NCI-H146 (cell line): ENCODE measurements around the gene MGAT1.
A peak's percentile ranks its signal among the peaks of the same experiment; 100 is the strongest.

ENCODE experiments used
- DNase-seq: peaks from one replicate; lab custom pipeline; 2025; lab: John Stamatoyannopoulos, UW

MGAT1 gene

DNA sequence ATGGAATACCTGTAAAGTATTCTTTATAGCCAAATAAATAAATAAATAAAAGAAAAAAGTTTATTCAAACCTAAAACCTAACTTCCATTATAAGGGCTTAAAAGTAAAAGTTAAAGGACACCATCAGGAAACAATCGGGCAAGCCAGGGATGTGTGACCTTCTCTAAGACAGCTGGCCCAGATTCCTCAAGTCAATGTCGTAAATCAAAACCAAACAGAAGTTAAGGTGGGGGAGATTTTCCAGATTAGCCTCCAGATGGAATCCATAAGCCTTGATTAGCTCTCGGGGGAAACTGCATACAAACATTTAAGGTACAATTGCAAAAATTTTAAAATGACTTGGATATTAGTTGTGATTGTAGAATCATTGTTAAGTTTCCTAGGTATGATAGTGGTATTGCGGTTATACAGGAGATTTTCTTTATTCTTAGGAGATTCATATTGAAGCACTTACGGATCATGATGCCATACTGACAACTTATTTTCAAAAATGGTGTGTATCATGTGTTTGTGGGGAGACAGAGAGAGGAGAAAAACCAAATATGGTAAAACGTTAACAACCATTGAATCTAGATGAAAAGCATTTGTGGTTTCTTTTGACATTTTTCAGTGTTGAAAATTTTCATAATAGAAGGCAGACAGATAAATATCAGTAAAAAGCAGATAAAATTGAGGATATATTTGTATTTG lies 21.5 kb upstream of the MGAT1 start:
- DNase-seq: no peak

DNA sequence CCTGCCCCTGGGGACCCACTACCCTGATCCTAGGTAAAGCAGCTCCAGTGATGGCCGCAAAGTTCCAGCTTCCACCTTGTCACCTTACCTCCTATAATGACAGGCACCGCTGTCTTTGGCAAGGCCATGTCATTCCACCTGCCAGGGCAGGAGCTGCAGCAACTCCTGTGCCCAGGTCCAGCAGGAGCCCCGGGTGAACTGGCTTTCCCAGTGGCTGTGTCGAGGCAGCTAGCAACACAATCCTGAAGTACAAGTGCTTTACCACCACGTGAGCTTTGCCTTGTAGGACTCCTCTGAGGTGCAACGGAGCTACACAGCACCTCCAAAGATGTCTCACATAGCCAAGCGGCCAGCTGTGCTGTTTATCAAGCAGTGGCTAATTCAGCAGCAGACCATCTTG lies 20.7 kb upstream of the MGAT1 start:
- DNase-seq: no peak

DNA sequence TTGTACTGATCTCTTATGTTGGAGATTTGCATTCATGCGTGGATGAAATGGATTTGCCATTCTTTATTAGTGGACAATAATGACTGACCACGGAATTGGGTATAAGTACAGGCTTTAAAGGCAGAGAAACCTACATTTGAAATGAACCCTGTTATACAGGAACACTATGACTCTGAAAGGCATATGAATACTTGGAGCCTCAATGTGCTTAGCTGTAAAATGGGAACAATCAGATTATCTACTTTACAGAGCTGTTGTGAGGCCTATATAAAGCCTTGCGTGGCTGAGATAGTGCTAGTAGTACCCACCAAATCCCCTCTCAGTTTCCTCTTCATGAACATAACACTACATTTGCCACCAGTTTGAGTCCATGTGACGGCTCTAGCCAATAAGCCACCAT lies 18.9 kb upstream of the MGAT1 start:
- no peak for DNase-seq

DNA sequence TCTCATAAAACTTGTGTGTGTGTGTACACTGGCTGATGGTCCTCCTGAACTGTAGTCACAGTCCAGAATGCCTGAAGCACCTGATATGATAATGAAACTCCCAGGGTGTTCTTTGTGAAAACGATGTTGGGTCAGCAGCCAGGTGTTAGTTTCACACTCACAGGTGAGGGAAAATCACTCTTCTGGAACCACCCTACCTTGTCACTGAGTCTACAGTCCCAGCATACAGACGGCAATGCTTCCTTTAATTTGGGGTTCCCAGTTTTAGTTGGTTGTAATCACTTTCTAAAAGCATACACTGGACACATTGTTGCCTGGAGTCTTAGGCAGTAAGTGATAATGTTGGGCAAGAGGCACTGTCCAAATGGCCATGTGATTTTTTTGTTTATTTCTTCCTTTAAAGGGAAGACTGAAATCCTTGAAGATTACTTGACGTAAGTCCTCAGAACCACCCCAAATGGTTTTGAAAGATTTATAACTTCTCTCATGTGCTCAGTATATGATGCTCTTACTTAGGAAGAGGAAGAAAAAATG lies 18.2 kb upstream of the MGAT1 start:
- peak; percentile 81 for DNase-seq

DNA sequence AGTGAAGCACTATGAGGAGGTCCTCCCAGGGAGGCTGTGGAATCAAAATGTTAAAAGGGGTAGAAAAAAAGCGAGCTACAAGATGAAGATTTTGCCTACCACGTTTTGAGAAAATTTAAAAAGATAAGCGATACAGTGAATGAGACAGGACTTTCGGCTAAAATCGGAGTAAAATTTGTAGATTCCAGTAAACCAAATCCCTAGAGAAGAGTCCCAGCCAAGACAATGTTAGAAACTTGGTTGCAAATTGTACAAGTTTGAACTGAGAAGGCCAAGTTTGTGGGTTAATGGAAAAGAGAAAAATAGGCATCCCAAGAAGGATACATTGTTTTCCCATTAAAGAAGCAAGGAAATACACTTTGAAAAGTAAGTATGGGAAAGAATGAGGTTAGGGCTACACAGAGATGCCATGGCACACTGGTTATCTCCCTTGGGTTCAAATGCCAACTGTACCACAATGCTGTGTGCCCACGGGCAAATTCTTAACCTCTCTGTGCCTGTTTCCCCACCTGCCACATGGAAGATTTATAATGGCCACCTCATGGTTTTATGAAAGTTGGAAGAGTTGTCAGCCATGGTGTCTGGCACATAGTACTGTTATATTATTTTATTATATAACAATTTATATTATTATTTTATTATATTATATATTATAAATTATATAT lies 16.2 kb upstream of the MGAT1 start:
- DNase-seq: no peak

DNA sequence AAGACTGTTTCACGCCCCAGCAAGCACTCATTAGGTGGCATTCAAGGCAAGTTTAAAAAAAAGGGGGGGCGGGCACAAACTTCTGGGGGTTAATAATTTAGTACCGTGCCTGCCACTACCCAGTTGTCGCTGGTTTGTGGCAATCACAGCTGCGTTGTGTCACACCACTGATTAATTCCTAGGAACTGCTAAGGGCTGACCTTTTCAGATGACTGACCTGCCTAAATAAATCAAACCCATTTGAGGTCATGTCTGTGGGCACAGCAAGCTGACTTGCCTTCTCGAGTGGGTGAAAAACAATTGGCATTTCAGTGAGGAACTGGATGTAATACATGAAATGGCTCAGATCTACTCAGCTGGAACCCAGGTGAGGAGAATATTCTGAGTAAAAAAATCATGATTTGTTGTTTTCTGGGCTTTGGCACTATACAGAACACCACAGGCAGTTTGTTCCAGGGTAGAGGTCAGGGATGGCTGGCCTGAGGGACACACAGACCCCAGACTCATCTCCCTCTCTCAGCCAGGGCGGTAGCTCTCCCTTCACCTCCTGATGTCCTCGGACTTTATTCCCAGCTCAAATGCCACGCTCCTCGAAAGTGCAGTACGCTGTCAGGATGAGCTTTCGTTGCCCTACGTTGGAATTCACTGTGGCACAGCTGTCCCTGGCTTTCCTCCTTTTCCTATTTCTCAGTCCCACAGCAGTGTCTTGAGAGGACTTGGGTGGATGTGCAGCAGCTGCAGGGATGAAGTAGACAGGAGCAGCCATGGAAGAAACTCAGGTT lies 15.5 kb upstream of the MGAT1 start:
- no peak for DNase-seq

DNA sequence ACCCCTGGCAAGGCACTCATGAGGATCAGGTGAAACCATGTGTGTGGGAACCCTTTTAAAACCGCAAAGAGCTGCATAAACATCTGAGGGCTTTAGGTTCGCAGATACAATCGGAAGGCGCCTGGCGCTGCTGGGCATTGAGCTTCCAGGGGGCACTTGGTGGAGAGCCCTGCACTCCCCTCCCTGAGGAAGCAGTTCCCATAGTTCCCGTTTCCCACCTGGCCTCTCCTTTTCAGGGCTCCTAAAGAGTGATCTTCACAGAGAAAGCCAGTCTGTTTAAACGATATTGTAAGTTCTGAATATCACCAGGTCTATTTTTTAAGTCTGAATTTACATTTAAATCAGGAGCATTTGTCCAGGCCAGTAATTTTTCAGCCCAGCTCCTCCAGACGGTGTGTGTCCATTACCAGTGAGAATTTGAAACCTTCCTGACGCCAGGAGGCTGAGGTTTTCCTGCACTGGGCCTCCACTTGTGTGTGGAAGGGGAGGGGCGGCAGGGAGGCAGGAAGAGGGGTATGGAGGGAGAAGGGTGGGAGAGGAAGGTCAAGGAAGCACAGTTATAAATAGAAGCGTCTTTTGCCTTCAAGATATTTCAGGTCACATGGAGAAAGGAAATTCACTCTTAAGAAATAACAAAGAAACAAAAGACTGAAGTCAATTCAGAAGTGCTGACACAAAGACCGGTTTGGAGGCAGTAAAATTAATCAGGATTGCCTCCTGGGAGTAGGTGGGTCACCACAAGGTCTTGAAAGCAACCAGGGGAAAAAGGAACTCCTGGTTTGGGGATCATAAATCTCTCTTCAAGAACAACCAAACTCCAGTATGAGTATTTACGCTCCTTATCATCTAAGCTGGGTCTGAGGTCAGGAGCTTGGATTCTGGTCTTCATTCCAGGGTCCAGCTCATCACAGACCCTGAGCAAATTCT lies 14.3 kb upstream of the MGAT1 start:
- no peak for DNase-seq

DNA sequence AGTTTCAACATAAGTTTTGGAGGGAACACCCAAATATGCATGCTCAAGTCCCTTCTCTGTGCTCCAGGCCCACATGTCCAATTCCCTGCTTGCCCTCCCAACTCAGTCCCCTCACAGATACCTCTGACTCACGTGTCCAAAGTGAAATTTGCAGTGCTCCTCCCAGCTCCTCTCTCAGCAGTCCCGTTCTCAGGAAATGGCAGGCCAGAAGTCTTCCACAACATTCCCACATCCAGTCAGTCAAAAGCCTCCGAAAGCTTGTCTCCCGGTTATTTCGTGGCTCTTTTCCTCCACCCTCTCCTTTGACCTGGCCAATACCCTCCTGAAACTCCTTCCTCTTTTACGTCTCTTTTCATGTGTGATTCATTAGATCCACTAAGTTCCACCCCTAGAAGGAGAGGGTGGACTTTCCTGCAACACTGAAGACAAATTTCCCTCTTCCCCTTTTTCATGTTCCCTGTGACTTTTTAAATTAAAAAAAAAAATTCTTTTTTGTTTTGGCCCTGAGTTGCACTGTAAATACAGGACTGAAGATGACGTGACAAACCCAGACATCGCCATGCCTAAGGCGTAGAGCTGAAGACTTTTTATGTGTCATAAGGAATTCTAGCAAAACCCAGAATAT lies 12.8 kb upstream of the MGAT1 start:
- no peak for DNase-seq

DNA sequence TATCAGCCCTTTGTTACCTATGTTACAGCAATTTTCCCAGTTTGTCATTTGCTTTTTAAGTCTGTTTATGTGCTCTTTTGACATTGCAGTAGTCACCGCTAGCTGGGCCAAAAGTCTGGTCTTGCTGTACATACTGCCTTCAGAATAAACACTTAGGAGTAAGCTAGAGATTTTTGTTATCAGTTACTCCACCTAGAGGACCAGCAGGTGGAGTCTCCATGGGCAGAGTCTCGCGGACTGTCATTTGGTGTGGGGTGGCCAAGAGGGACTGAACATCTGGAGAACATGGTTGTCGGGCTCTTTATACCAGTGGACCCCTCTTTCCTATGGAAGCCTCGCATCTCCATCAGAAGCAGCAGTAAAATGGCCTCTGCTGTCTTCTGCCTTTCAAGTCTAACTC lies 10.8 kb upstream of the MGAT1 start:
- DNase-seq: no peak

DNA sequence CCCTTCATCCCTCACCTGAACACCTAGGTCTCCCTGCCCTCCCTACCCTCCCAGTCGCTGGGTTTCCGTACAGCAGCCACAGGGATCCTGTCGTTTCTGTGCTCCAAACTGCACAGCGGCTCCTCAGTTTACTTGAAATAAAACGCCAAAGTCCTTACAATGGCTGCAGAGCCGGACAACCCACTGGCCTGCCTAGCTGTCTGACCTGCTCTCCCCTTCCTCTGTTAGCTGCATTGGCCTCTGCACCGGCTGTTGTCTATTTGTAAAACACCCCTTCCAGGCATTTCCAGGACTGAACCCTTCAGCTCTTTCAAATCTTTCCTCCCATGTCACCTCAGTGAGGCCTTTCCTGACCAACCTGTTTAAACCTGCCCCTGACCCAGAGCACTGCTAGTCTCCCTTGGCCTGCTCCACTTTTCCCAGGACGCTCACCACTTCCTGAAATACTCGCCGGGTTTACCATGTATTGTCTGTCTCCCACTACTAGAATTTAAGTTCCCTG lies 9.1 kb upstream of the MGAT1 start:
- peak; percentile 39 for DNase-seq

DNA sequence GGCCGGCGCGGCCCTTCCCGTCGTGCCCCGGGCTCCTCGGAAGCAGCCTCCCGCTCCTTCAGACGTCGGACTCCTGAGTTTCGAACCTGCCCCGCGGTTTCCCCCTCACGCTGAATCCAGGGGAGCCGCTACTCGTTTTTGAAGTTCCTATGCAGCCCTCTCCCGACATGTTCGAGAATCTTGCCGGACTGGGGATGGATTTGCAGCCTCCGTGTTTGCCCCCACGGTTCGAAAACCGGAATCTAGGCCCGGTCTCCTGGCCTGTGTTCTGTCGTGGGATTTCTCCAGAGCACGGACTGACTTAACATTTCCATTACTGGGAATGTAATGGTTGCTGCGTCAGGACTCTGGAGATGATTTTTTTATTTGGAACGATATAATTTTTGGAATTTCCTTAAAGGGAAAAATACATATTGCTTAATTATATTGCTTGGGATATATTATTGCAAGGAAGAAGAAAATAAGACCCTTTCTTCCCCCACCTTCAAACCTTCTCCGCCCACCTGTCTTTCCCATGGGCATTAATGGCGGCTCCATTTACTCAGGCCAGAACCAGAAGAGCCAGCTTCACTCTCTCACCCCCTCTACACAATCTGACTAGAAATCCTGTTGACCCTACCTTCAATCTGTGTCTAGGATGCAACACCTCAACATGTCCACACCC lies 8.5 kb upstream of the MGAT1 start:
- DNase-seq: no peak

DNA sequence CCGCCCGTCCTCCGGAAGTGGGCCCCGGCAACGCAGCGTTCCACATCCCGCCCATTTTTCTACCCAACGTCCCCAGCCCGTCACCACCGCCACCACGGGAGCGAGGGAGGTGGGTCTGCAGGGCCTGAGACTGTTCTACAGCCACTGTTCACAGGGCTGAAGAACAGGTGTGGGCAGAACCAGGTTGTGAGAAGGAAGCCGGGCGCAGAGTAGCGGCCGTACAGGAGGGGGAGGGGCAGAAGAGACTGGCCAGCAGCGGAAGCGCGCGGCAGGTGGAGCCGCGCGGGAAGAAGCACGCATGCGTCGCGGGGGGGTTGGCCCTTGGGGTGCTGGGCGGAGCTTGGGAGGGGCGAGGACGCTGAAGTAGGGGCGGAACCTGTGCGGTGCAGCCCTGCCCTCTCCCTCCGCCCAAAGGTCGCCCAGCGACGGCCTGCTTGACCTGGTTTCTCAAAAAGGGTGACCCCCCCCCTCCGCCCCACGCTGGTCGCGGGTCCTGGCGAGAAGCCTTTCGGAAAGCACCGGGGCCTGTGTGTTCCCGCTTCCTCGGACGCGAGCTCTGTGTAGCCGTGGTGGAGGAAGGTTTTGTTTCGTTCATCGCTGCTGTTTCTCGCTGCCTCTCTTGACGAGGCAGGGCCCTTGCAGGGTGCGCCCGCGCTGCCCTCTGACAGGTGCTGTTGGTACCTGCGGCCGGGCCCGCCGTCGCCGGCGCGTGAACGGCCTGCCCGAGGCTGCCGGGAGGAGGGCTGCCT lies 7.8 kb upstream of the MGAT1 start:
- peak; percentile 94 for DNase-seq

DNA sequence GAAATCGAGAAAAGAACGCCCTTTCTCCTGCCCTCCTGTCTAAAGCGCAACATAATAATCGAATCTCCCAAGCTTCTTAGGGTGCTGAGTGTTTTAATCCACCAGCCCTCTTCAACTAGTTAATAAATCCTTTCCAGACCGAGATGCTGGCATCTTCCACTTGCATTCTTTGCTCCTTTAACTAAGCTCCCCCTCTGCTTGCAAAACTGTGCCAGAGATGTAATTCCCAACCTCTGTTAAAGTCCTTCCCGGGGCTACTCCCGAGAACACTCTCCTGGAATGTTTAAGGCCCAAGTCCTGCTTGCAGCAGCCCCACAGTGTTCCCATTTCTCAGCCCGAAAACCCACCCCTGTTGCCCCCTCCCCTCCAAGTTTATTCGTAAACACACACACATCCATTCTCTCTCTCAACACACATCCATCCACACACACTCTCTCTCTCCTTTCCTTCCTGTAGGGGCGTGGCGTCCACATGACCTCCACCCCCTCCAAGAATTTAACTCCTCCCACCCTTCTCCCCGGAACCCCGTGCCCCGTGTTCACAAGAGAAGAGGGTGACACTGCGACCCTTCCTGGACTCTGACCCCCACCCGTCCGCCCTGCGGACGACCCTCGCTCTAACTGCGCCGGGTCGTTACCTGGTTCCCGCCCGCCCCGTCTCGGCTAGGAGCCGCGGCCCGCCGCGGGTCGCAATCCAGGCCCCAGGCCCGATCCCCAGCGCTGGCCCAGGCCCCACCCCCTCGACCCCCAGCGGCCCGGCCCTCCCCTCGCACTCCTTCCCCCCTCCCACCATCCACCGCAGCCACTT lies 7.0 kb upstream of the MGAT1 start:
- DNase-seq: peak; percentile 88

DNA sequence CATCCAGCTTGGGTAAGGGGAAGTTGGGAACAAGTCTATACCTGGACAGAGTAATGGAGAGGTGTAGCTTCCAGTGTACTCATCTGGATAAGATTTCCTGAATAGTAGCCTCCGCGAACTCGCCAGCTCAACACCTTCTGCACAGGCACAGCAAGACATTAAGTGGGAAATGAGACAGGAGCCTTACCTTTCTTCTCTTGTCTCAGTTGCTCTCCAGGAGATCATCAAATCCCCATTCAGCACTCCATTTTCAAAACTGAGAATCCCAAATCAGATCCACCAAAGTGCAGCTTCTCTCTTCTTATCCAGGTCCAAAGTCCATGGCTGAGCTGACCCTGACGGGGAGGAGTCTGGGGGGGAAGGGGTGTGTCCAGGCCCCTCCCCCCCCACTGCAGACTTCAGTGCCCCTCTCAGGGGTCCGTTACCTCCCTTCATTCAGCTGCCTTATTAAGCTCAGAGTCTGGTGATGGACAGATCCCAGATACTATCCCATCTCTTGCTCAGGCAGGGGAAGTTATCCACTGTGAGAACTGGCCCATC lies 5.9 kb upstream of the MGAT1 start:
- no peak for DNase-seq

DNA sequence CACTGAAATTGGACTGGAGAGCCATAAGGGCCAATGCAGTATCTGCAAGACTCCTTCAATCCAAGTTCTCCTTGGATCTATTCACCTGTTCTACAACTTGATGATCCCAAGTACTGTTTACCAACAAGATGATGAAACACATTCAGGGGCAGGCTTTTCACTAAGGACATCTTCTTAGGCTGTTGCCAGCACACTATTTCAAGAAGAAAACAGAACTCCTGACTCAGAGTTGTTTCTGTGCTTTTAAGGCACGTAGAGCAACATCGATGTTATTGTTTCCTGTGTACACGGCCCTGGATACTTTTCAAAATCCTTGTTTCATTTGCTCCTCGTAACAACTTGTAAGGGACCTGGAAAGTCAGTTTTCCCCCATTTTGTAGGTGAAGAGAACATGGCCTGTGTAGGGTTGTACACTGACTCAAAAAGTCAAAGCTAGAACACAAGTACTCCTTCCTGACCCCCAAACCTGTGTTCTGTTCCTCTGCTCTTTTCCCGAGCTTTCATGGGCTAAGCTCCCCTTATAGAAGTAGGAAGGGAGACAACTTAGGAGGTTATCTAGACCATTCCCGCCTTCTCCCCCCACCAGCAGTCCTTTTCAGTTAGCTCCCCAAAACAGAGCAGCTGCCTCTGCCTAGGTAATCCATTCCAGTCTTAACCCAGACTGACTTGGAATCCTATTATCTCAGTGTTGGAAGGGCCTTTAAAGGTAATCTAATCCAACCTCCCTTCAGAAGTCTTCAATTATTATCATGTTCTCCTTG lies 5.2 kb upstream of the MGAT1 start:
- DNase-seq: no peak

DNA sequence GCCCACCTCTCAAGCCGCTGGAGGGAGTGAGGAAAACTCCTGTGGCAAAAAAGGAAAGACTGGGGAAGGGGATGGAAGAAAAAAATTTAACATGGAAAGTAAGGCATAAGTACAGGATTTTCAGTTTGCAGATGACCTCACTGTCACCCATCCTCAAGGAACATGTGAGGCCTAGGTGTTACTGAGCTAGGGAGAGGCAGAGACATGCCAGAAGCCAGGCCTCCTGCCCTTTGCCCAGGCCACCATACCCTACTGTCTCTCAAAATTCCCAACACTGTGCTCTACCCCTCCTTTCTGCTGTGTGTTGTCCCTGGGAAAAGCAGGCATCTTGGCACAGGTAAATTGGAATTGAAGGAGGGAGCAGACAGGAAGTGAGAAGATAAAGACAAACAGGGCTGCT lies 4.4 kb upstream of the MGAT1 start:
- no peak for DNase-seq

DNA sequence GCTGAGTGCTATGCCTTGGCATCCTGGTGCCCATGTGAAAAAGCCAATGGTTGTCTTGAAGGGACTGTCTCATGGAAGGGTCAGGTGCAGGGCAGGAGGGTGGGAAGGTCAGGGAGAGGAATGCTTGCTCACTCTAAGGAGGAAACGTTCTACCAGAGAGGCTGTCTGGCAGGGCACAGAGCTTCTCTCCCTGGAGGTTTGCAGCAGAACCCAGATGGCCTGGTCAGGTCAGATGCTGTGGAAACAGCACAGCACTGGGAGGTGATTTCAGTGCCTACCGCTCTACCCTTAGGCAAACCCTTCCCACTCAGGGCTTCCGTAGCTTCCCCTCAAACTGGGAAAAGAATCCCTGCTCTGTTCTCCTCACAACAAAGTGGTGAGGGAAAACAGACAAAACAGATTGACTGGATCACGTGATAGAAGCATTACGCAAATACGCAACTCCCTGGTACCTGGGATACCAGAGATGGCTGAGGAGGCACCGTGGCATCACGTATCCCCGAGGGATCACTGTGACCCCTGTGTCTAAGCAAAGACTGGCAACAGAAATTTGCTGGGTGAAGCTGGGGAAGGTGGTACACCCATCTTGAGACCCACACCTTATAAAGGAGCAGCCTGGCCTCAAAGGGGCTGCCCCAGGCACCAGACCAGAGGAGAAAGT lies 3.9 kb upstream of the MGAT1 start:
- DNase-seq: no peak
